AG09309 (cell line): ENCODE measurements around the gene KANSL3.
A peak's percentile ranks its signal among the peaks of the same experiment; 100 is the strongest.

ENCODE experiments used
- DNase-seq: peaks from one replicate; pipeline ENCODE4 v3.0.0-alpha.2; 2010; ENCODE audit warnings: low read depth
- H3K4me3 ChIP-seq: 2 replicates; pipeline ENCODE4 v1.5.1; 2011; ENCODE audit warnings: mild to moderate bottlenecking, low read depth, low read length, moderate library complexity; ENCODE audit not compliant: control insufficient read depth
- CTCF ChIP-seq: IDR thresholded peaks from 2 replicates; pipeline ENCODE4 v1.5.1; 2011; ENCODE audit warnings: mild to moderate bottlenecking, low read depth, low read length, inconsistent platforms; ENCODE audit not compliant: insufficient read depth, control insufficient read depth; ENCODE audit errors: missing control alignments

Gene KANSL3

DNA sequence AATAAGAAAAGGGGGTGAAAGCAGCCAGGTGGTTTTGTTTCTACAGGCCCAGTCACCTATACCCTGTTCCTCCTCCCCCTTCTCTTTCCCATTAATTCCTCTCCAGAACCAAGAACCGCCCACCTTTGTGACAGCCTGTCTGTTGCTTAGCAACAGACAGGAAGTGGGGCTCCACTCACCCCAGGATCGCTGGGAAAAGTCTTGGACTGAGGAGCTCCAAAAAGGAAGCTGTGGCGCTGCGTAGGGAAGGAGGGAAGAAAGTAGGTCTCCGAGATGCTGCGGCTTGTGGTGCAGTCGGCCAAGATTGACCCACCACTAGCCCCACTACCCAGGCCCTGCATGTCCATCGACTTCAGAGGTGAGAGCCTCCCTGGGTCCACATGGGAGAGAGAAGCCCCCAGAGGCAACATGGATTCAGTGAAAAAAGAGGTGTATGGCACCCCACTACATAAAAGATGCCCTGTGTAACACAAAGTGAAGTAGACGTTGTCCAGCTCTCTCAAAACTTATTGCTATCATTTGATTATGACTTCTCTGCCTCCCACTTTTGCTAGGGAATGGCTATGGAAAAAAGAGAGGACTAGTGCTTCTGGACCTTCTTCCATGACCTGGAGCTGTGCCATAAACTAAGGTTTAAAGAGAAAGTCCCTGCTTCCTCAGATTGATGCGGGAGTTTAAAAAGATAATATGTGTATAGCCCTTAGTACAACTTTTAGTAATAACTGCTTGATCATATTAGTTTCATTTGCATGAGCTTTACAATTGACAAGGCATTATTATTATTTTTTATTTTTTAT, 4.7 kb upstream of the KANSL3 start, which contains the start of gene FER1L5:
Gene FER1L5, plus strand, starts transcription at position 201 of the 797 bp plus-strand sequence. Its CDS starts 73 bp downstream, at position 274.
- no peak for TF ChIP-seq CTCF
- peak within 1 kb of the TSS; percentile 41 for H3K4me3 ChIP-seq
- no peak for DNase-seq

- DNase-seq, result peak; percentile 78
These were observed 548 bp downstream of the KANSL3 start for GRCh38 chr2:96637385-96638143.

GRCh38 chr2:96636551-96637171, 1.5 kb downstream of the KANSL3 start:
- DNase-seq, result no peak
- no peak for TF ChIP-seq CTCF
- H3K4me3 ChIP-seq, result peak overlapping the region; percentile 75

More at GRCh38 chr2:96637385-96638143, 548 bp downstream of the KANSL3 start:
- H3K4me3 ChIP-seq, result peak overlapping the region; percentile 75
- no peak for TF ChIP-seq CTCF

- TF ChIP-seq CTCF, result no peak
- DNase-seq, result no peak
- H3K4me3 ChIP-seq, result no peak overlapping the region
These were observed 4.5 kb downstream of the KANSL3 start for GRCh38 chr2:96633641-96634040.

GRCh38 chr2:96631804-96632435, 6.2 kb downstream of the KANSL3 start:
- no peak overlapping the region for H3K4me3 ChIP-seq
- no peak for TF ChIP-seq CTCF
- no peak for DNase-seq

- no peak for DNase-seq
- TF ChIP-seq CTCF, result no peak
- H3K4me3 ChIP-seq, result no peak overlapping the region
These were observed 11.6 kb downstream of the KANSL3 start for GRCh38 chr2:96626553-96626942.
